SK-N-SH (cell line): ENCODE results near the gene S100P. TPM values are rescaled to one million over a fixed set of nuclear protein-coding genes. Genes with fewer than 3 reads are reported as not detected.

Experiments used
- CTCF ChIA-PET: fragments of 300-600, 350-600 bp; formaldehyde crosslinking; extraction: SDS; loops from one replicate; lab custom pipeline; 2021; lab: Yijun Ruan, JAX
- POLR2A ChIA-PET: fragments of 350-600 bp; sonication (Branson Sonifier 250); formaldehyde crosslinking; extraction: SDS; loops from one replicate; lab custom pipeline; 2020; ENCODE audit warnings: antibody characterized with exemption, inconsistent platforms; lab: Yijun Ruan, JAX
- DNase-seq: peaks from one replicate; pipeline ENCODE4 v3.0.0; 2012
- H2AFZ ChIP-seq: fragments of 200-600 bp; sonication (generic); 2 replicates; pipeline ENCODE4 v1.8.1; 2016; ENCODE audit warnings: antibody characterized with exemption, mild to moderate bottlenecking, low read depth
- H3F3A ChIP-seq: fragments of 200-600 bp; sonication (generic); replicated peaks from 2 replicates; pipeline ENCODE3; 2016; ENCODE audit warnings: antibody characterized with exemption, mild to moderate bottlenecking; ENCODE audit not compliant: insufficient read depth
- H3K27ac ChIP-seq, 2 experiments: fragments of 200-500 bp in 1 of 2; fragments of 200-600 bp in 1 of 2; sonication (Bioruptor generic) in 1 of 2; sonication (generic), shearing (Covaris generic) in 1 of 2; 2 replicates each; pipeline versions ENCODE4 v1.5.1 to v1.6.1; 2014 to 2016; ENCODE audit warnings: low read depth in 2 of 2, inconsistent platforms in 1 of 2, low read length in 1 of 2, mild to moderate bottlenecking in 1 of 2, mixed read lengths in 1 of 2
- H3K27me3 ChIP-seq: fragments of 200-600 bp; sonication (generic), shearing (Covaris generic); 2 replicates; pipeline ENCODE4 v1.6.1; 2016; ENCODE audit warnings: mixed run types; ENCODE audit not compliant: insufficient read depth
- H3K36me3 ChIP-seq, 2 experiments: fragments of 200-500 bp in 1 of 2; fragments of 200-600 bp in 1 of 2; sonication (Bioruptor generic) in 1 of 2; sonication (generic) in 1 of 2; replicated peaks in 1 of 2; 2 replicates each; pipeline versions ENCODE3 to v1.5.1; 2014 to 2016; ENCODE audit warnings: low read length in 1 of 2, mild to moderate bottlenecking in 1 of 2; ENCODE audit not compliant: insufficient read depth in 2 of 2, control insufficient read depth in 1 of 2
- H3K4me1 ChIP-seq, 2 experiments: fragments of 200-500 bp in 1 of 2; fragments of 200-600 bp in 1 of 2; sonication (Bioruptor generic) in 1 of 2; sonication (generic), shearing (Covaris generic) in 1 of 2; 2 replicates each; pipeline versions ENCODE4 v1.5.1 to v1.6.1; 2014 to 2016; ENCODE audit warnings: low read depth in 1 of 2, low read length in 1 of 2, mixed run types in 1 of 2; ENCODE audit not compliant: insufficient read depth in 2 of 2, control insufficient read depth in 1 of 2
- H3K4me2 ChIP-seq: fragments of 200-600 bp; sonication (generic), shearing (Covaris generic); 2 replicates; pipeline ENCODE4 v1.6.1; 2017; ENCODE audit warnings: mixed run types
- H3K4me3 ChIP-seq, 2 experiments: fragments of 200-500 bp in 1 of 2; fragments of 200-600 bp in 1 of 2; sonication (Bioruptor generic) in 1 of 2; sonication (generic), shearing (Covaris generic) in 1 of 2; 2 replicates each; pipeline versions ENCODE4 v1.5.1 to v1.8.1; 2014 to 2016; ENCODE audit warnings: low read depth in 2 of 2, inconsistent platforms in 1 of 2, low read length in 1 of 2, mild to moderate bottlenecking in 1 of 2, mixed read lengths in 1 of 2, moderate library complexity in 1 of 2
- H3K79me2 ChIP-seq: fragments of 200-600 bp; sonication (generic); 2 replicates; pipeline ENCODE4 v1.8.1; 2017; ENCODE audit warnings: mild to moderate bottlenecking; ENCODE audit not compliant: insufficient read depth
- H3K9ac ChIP-seq: fragments of 200-600 bp; sonication (generic); 2 replicates; pipeline ENCODE4 v1.6.1; 2017; ENCODE audit warnings: mixed run types
- H3K9me2 ChIP-seq: fragments of 200-600 bp; sonication (generic); 2 replicates; pipeline ENCODE4 v1.6.1; 2017; ENCODE audit warnings: mixed run types
- H3K9me3 ChIP-seq: fragments of 200-600 bp; sonication (generic); 2 replicates; pipeline ENCODE4 v1.6.1; 2017; ENCODE audit warnings: mixed run types, mild to moderate bottlenecking, moderate library complexity
- H4K20me1 ChIP-seq: fragments of 200-600 bp; sonication (generic); 2 replicates; pipeline ENCODE4 v1.6.1; 2017; ENCODE audit warnings: mild to moderate bottlenecking, mixed run types; ENCODE audit not compliant: insufficient read depth
- ELF1 ChIP-seq: IDR thresholded peaks from 2 replicates; pipeline ENCODE4 v1.4.0; 2012
- EZH2phosphoT487 ChIP-seq: fragments of 200-600 bp; sonication (generic); IDR thresholded peaks from 2 replicates; pipeline ENCODE4 v1.6.1; 2017; ENCODE audit warnings: low read depth, mixed run types, mild to moderate bottlenecking, antibody characterized with exemption, moderate library complexity, borderline replicate concordance
- FOXJ3 ChIP-seq: sonication (generic); formaldehyde crosslinking; IDR thresholded peaks from 2 replicates; pipeline ENCODE4 v1.5.1; 2020; ENCODE audit warnings: mild to moderate bottlenecking, missing genetic modification reagents
- GABPA ChIP-seq: IDR thresholded peaks from 2 replicates; pipeline ENCODE4 v1.4.0; 2012; ENCODE audit warnings: low read depth, mild to moderate bottlenecking
- GATA2 ChIP-seq: sonication (generic); formaldehyde crosslinking; IDR thresholded peaks from 2 replicates; pipeline ENCODE4 v1.5.0; 2020; ENCODE audit warnings: mild to moderate bottlenecking, missing genetic modification reagents
- JUND ChIP-seq: IDR thresholded peaks from 2 replicates; pipeline ENCODE4 v1.4.0; 2012
- MEF2A ChIP-seq: IDR thresholded peaks from 2 replicates; pipeline ENCODE4 v1.4.0; 2012; ENCODE audit warnings: low read depth, borderline replicate concordance
- MXI1 ChIP-seq: IDR thresholded peaks from 2 replicates; pipeline ENCODE4 v1.6.1; 2012; ENCODE audit warnings: mild to moderate bottlenecking, low read depth, low read length, improper control_type of control experiment
- NFIC ChIP-seq: IDR thresholded peaks from 2 replicates; pipeline ENCODE4 v1.4.0; 2012; ENCODE audit warnings: borderline replicate concordance
- NRF1 ChIP-seq: IDR thresholded peaks from 2 replicates; pipeline ENCODE4 v1.6.1; 2012; ENCODE audit warnings: low read depth, mild to moderate bottlenecking, low read length
- PBX3 ChIP-seq: IDR thresholded peaks from 2 replicates; pipeline ENCODE4; 2012
- POLR2AphosphoS5 ChIP-seq: IDR thresholded peaks from 2 replicates; pipeline ENCODE4 v1.6.1; 2012; ENCODE audit warnings: low read depth, low read length
- RCOR1 ChIP-seq: fragments of 150-350 bp; IDR thresholded peaks from 2 replicates; pipeline ENCODE4 v1.6.1; 2017; ENCODE audit warnings: antibody characterized with exemption, low read length
- RFX5 ChIP-seq: IDR thresholded peaks from 2 replicates; pipeline ENCODE4 v1.6.1; 2012; ENCODE audit warnings: mild to moderate bottlenecking, improper control_type of control experiment, low read length
- SMC3 ChIP-seq: IDR thresholded peaks from 2 replicates; pipeline ENCODE4 v1.6.1; 2012; ENCODE audit warnings: low read depth, low read length, improper control_type of control experiment
- TAF1 ChIP-seq: IDR thresholded peaks from 2 replicates; pipeline ENCODE4 v1.6.1; 2012; ENCODE audit warnings: low read depth, mild to moderate bottlenecking, low read length, moderate library complexity, borderline replicate concordance
- TCF12 ChIP-seq: IDR thresholded peaks from 2 replicates; pipeline ENCODE4 v1.4.0; 2012
- TEAD4 ChIP-seq: IDR thresholded peaks from 2 replicates; pipeline ENCODE4 v1.4.0; 2012; ENCODE audit warnings: mild to moderate bottlenecking, borderline replicate concordance; ENCODE audit not compliant: insufficient read depth
- USF2 ChIP-seq: fragments of 150-350 bp; IDR thresholded peaks from 2 replicates; pipeline ENCODE4 v1.6.1; 2017; ENCODE audit warnings: antibody characterized with exemption, low read length, low read depth, borderline replicate concordance
- ZBTB33 ChIP-seq: IDR thresholded peaks from 2 replicates; pipeline ENCODE4 v1.4.0; 2012; ENCODE audit warnings: low read depth, borderline replicate concordance
- WGBS: methylation state at CpG from one replicate; pipeline ENCODE4 v1.1.6; 2017; ENCODE audit warnings: low lambda C conversion rate; 5-methylcytosine and 5-hydroxymethylcytosine counted together
- polyA plus RNA-seq, 3 experiments: library from polyadenylated mRNA; depleted of rRNA; stranded (reverse); fragments of >200 nt; gene quantifications; 2 replicates each; pipeline ENCODE4 v1.2.3, GENCODE V29; 2012
- TF ChIP-seq, protein P1 (sequence below): IDR thresholded peaks from 2 replicates; pipeline ENCODE4 v1.4.0; 2012; ENCODE audit warnings: low read depth, borderline replicate concordance

The S100P gene
- polyA plus RNA-seq, 1 of the 3 experiments (the other 2 are of a cell fraction), result not detected

GRCh38 chr4:6705646-6706045, 12.0 kb downstream of the S100P start:
- Histone ChIP-seq H3K9ac (no peak overlapping the region), H4K20me1 (no peaks in the 10 kb centered on the region; the same call in 1 of the 2 replicates), H2AFZ (no peak overlapping the region), H3K36me3 (peaks cover 22 to 25% of the 10 kb centered on the region in 2 experiments), H3K4me2 (no peak overlapping the region), H3K4me1 (peaks cover 13 to 24% of the 10 kb centered on the region in 2 experiments), H3K27me3 (no peaks in the 10 kb centered on the region), H3K9me2 (no peaks in the 10 kb centered on the region), H3K79me2 (peaks cover 75% of the 10 kb centered on the region), H3F3A (peaks cover 6% of the 10 kb centered on the region)
- POLR2A ChIA-PET, result interaction anchor here (1.6 kb wide), 1 partner anchor 65 kb away, joined by 5 read pairs; the partner anchor contains the start of gene MRFAP1
- CTCF ChIA-PET, result interaction anchor here (2.0 kb wide), 1 partner anchor 14 kb away, joined by 6 read pairs; no protein-coding TSS in a partner anchor
- no peak for DNase-seq
- TF ChIP-seq TEAD4 (no peak), NFIC (no peak), TAF1 (no peak), EZH2phosphoT487 (no peak), MXI1 (no peak), USF2 (no peak), SMC3 (no peak), ELF1 (no peak), POLR2AphosphoS5 (no peak), GABPA (no peak), JUND (no peak), NRF1 (no peak), GATA2 (CRISPR knock-in tag) (no peak), PBX3 (no peak), MEF2A (no peak), FOXJ3 (CRISPR knock-in tag) (no peak)
- TF ChIP-seq, all 33 proteins: peak for 0
- WGBS, result 98% methylated on average over 2 of the region's 2 CpGs
- H3K4me3 ChIP-seq, result no peak overlapping the region
- no peak overlapping the region for H3K27ac ChIP-seq
- no peaks in the 10 kb centered on the region for H3K9me3 ChIP-seq

GRCh38 chr4:6706173-6706572, 12.5 kb downstream of the S100P start:
- no peak overlapping the region for H2AFZ ChIP-seq
- ChIA-PET CTCF (interaction anchor here (1.3 to 2.0 kb wide), 2 partner anchors 14 to 168 kb away, joined by 4 to 6 read pairs; no protein-coding TSS in a partner anchor), POLR2A (interaction anchor here (1.6 kb wide), 1 partner anchor 65 kb away, joined by 5 read pairs; the partner anchor contains the start of gene MRFAP1)
- no peak overlapping the region for H3K4me3 ChIP-seq
- no peaks in the 10 kb centered on the region for H3K27me3 ChIP-seq
- peaks cover 13 to 24% of the 10 kb centered on the region in 2 experiments for H3K4me1 ChIP-seq
- no peak overlapping the region for H3K9ac ChIP-seq
- peaks cover 6% of the 10 kb centered on the region for H3F3A ChIP-seq
- no peaks in the 10 kb centered on the region for H3K9me2 ChIP-seq
- no peak for DNase-seq
- H3K36me3 ChIP-seq, result peaks cover 22 to 25% of the 10 kb centered on the region in 2 experiments
- peaks cover 75% of the 10 kb centered on the region for H3K79me2 ChIP-seq
- WGBS, result 81% methylated on average over 5 of the region's 5 CpGs
- H3K9me3 ChIP-seq, result no peaks in the 10 kb centered on the region
- no peak overlapping the region for H3K27ac ChIP-seq
- H4K20me1 ChIP-seq, result no peaks in the 10 kb centered on the region; the same call in 1 of the 2 replicates
- no peak overlapping the region for H3K4me2 ChIP-seq
- TF ChIP-seq ZBTB33 (no peak), RCOR1 (no peak), TCF12 (no peak), MXI1 (no peak), RFX5 (no peak), USF2 (no peak), JUND (no peak)
- TF ChIP-seq, protein P1, sequence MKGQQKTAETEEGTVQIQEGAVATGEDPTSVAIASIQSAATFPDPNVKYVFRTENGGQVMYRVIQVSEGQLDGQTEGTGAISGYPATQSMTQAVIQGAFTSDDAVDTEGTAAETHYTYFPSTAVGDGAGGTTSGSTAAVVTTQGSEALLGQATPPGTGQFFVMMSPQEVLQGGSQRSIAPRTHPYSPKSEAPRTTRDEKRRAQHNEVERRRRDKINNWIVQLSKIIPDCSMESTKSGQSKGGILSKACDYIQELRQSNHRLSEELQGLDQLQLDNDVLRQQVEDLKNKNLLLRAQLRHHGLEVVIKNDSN, result no peak
